Fibroblast of upper back skin (primary cell): ENCODE results near the gene KRT34.
"Not testable (repeated sequence)": the region's sequence is repeated elsewhere in the genome, so short reads cannot be mapped to it uniquely, and the experiment has no call there.

Experiments used
- DNase-seq: peaks from one replicate; pipeline ENCODE4 v3.0.0-alpha.2; 2013

KRT34 gene

GRCh38 chr17:41403404-41404023 lies 21.4 kb upstream of the KRT34 start:
- no peak for DNase-seq

- no peak for DNase-seq
Observed at GRCh38 chr17:41402161-41402560, 20.1 kb upstream of the KRT34 start.

DNA sequence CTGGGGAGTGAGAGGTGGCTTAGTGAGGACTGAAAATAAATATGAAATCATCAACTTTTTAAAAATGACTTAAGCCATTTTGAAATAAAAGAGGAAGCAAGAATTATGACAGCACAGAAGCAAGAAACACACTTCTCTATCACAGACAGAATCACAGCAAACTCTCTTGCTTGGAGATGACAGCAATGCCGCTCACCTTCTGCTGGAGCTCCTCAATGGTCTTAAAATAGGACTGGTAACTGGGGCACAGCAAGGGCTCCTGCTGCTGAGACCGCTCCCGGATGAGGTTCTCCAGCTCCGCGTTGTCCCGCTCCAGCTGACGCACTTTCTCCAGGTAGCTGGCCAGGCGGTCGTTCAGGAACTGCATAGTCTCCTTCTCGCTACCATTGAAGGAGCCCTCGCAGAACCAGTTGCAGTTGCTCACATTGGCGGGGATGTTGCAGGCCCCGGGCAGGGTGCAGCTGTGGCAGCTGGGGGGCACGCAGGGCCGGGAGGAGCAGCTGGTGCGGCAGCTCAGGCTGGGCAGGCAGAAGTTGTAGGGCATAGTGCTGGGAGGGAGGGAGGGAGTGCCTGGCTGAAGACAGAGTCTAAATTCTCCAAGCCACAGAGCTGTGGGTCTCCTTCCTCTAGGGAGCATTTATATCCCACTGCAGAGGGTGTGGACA lies 15.0 kb upstream of the KRT34 start, which contains the start of gene KRT31:
TSS of gene KRT31 (minus strand) at position 613 of the 665 bp plus-strand sequence. CDS start at position 544, 69 bp downstream.
- no peak for DNase-seq

GRCh38 chr17:41396340-41396739 lies 14.2 kb upstream of the KRT34 start:
- DNase-seq, result no peak

DNA sequence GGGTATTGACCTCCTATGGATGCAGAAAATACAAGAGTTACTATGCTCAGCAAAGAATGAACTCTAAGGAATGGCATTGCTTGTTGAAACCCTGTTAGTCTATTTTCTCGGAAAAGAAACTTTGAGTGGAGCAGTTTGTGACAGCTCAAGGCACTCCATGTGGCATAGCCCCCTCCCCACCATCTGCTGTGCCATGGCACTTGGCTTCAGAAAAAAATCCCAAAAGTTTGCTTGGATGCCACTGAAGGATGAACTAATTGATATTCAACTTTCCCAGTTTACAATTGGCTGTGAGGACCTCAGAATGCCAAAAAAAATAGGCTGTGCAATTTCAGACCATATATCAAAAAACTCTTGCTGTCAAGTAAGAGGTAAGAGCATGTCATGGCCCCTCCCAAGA lies 13.5 kb upstream of the KRT34 start:
- no peak for DNase-seq

DNA sequence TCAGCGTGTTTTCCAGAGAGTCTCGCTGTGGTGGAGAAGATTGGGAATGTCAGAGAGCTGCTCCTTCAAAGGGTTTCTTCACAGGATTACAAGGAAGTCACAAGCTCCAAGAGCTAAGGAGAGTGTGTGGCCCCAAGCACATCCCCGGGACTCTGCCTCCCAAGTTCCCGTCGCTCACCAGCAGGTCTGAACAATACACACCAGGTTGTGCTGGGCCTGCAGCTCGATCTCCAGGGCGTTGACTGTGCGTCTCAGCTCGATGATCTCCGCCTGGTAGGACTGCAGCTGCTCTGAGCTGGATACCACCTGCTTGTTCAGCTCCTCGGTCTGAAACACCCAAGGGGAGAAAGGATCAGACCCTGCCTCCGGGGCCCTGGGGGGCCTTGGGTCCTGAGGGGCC lies 12.9 kb upstream of the KRT34 start:
- not testable (repeated sequence) for DNase-seq

GRCh38 chr17:41394254-41394996 lies 12.3 kb upstream of the KRT34 start:
- no peak for DNase-seq

GRCh38 chr17:41393826-41394225 lies 11.7 kb upstream of the KRT34 start:
- no peak for DNase-seq

DNA sequence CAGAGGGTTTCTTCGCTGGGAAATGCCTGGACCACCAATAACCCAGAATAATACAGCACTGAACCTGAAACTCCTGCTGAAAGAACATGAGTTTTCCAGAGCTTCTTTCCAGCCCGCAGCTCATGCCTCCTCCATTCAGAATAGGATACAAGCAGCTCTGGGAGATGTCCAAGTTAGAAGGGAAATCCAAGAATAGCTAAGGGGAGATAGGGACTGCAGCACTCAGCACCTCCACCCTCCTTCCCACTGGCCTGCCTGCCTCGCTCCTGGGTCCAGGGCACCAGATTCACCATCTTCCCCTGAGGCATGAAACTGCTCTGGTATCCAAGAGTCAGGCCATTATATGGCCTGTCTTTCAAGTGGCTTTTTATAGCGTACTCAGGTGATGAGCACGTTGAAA lies 11.2 kb upstream of the KRT34 start:
- DNase-seq, result peak; percentile 42

DNA sequence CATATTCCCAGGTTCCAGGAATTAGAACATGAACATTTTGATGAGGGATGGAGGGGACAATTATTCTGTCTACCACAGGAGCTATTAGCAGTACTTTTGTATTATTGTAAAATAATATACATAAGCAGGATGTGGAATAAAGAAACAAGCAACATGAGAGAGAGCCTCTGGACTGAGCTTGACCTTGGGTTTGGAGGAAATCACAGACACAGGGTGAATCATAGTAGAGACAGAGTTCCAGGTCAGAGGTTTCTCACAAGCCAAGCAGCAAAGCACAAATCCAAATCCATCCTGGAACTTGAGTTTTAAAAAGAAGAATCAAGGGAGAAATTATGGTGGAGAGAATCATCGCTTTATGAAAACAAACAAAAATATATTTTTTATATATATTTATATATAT lies 10.2 kb upstream of the KRT34 start:
- no peak for DNase-seq

DNA sequence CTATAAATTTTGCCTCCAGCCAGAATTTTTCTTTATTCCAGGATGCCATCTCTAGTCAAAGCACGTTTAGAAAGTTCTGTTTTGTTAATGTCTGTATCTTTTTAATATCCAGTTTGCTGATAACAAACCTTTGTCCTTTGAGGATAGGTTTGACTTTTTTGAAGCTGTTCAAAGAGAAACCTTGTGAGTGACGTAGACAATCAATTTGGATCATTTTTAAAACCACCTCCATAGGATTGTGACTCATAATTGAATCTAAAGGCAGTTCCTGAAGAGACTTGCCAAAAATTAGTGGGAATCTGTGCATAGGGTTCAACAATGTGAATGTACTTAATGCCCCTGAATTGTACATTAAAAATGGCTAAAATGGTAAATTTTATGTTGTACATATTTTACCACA lies 9.4 kb upstream of the KRT34 start:
- no peak for DNase-seq

- no peak for DNase-seq
Observed at GRCh38 chr17:41390411-41390938, 8.4 kb upstream of the KRT34 start.

DNA sequence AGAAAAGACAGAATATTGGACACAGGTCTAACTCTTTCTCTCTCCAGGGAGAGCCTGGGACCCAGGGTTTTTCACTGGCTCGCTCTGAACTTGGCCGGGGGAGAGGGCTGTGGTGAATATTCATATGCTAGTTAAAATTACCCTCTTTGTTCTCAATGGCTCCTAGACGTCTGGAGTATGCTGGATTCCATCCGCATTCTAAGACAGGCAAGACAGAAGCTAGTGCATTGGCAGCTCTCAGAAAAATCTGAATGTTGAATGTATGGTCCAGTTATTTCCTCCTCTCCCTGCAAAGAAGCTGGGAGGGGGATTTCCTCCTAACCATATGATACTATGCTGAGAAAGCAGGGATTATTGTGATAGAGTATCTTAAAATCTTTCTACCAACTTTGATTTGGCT lies 5.6 kb upstream of the KRT34 start:
- DNase-seq, result no peak

DNA sequence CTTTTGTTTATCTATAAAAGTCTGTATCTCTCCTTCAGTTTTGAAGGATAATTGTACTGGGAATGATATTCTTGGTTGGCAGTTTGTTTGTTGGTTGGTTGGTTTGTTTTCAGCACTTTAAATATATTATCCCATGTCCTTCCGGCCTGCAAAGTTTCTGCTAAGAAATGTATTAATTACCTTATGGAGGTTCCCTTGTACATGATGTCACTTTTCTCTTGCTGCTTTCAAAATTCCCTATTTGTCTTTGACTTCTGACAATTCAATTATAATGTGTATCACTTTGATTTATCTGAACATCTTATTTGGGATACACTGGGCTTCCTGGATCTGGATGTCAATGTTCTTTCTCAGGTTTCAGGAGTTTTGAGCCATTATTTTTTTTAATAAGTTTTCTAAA lies 4.1 kb upstream of the KRT34 start:
- DNase-seq, result no peak

DNA sequence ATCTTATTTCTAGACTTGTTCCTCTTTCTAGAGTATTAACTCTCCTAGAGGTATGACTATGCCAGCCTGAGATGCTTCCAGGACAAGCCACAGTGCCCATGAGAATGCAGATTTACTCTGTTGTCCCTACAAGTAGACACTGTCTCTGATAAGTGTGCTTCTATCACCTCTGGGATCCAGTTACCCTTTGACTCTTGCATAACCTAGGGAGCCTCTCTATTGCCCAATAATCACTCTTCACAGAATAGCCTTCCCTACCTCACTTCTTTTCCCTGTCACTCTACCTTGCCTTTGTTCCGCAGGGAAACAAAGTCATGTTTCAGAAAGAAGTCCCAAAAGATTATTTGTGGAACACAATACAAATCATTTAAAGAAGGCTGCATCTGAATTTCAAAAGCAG lies 1.6 kb upstream of the KRT34 start:
- DNase-seq, result no peak

- DNase-seq, result peak; percentile 51
Observed at GRCh38 chr17:41382394-41382793, 288 bp upstream of the KRT34 start.

DNA sequence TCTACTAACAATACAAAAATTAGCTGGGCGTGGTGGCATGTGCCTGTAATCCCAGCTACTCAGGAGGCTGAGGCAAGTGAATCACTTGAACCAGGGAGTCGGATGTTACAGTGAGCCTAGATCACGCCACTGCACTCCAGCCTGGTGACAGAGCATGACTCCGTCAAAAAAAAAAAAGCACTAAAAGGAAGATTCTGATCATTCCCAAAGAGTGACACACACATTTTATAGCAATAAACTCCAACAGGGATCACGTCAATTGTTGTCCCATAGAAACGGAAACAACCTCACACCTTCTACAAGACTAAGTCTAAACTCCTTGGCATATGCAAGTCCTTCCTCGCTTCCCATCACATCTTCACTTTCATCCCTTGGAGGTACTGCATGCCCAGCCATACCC lies 2.0 kb downstream of the KRT34 start:
- peak; percentile 68 for DNase-seq

GRCh38 chr17:41377546-41377945 lies 4.6 kb downstream of the KRT34 start:
- no peak for DNase-seq

DNA sequence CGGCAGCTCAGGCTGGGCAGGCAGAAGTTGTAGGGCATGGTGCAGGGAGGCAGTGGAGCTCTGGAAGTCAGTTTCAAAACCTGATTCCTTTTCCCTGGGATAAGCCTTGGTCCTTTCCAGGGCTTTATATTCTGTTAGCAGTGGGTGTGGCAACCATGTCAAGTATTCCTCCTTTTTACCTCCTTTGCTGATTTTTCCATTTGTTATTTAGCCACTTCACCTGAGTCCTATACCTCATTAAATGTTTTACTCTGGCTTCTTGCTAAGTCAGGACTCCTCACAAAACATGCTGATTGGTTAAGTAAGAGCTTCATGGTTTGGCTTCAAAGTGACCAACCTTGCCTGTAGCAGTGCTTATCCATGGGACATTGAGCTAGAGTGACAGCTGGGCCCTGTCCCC lies 12.4 kb downstream of the KRT34 start, which contains the start of gene KRT33B:
TSS of gene KRT33B (minus strand) at position 101 of the 400 bp plus-strand sequence. CDS start at position 38, 63 bp downstream.
- no peak for DNase-seq

GRCh38 chr17:41369023-41369422 lies 13.1 kb downstream of the KRT34 start:
- DNase-seq, result no peak

DNA sequence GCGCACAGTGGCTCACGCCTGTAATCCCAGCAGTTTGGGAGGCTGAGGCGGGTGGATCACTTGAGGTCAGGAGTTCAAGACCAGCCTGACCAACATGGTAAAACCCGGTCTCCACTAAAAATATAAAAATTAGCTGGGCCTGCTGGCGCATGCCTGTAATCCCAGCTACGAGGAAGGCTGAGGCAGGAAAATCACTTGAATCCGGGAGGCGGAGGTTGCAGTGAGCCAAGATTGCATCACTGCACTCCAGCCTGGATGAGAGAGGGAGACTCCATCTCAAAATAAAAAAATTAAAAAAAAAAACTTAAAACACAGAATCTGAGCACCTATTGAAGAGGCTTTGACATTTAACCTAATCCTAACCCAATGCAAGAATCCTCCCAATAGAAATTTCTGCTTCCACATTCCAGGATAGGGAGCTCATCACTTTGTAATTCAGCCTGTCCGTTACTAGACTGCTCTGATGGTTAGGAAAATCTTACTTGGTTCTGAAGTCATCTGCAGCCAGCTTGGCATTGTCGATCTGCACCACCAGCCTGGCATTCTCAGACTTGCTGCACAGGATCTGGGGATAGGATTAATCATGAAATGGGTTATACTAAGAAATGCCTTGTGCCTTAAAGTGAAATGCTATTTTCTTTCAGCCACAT lies 14.6 kb downstream of the KRT34 start:
- DNase-seq, result peak; percentile 71

DNA sequence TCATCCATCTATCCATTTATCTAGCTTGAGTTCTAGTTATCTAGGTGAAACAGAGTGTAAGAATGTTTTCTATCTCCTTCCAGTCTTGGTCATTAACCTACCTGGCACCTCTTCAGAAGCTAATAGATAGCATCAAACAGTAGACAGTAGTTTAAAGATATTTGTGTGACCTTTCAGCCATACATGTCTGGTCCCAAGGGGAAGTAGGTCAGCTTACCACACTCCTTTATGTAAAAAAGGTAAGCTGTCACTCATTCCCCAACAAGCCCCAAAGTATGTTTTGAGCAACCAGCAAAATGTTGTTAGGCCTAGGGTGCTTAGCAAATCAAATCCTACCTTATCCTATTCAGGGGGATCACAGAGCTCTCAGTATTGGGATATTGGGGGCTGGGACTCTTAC lies 16.0 kb downstream of the KRT34 start:
- no peak for DNase-seq

DNA sequence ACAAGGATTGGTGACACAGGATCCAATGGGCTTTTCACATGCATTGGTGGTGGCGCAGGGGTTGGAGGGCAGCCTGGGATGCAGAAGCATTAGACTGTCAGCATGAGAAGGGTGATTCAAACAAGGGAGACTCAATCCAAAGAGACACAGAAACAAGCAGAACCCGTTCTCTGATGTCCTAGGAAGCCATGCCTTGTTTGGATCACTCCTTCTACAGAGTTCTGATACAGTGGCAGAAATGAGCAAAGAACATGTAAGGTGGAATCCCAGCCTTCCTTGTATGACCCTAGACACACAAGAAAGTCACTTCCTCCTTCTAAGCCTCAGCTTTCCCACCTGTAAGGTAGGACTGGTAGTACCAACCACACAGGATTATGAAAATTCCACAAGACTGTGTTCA lies 18.2 kb downstream of the KRT34 start:
- DNase-seq, result no peak
